NCI-H2227 (cell line): Measurements from ENCODE around the gene PAGR1.
A peak's percentile ranks its signal among the peaks of the same experiment; 100 is the strongest.
"Not testable (repeated sequence)": the region's sequence is repeated elsewhere in the genome, so short reads cannot be mapped to it uniquely, and the experiment has no call there.

Experiments
- DNase-seq: peaks from one replicate; lab custom pipeline; 2025; ENCODE audit not compliant: unreplicated experiment; lab: John Stamatoyannopoulos, UW

PAGR1 gene

DNA sequence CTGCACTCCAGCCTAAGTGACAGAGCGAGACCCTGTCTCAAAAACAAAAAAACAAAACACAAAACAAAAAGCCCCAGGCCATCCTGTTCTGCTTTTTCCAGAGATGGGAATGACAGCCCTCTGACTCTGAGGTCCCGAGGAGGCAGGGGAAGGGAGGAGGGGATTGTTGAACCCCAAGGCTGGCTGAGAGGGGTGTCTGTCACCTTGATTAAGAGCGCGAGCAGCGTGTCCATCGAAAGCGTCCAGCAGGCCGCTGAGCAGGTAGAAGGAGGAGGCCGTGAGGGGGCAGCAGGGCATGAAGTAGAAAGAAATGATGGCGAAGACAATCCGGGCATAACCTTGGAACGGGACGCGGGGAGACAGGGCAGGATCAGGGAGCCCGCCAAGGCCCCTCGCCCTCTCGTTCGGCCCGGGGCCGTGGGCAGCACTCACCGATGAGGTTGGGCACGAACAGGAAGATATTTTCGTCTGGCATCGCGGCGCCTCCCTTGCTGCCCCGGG is 46.5 kb downstream of the PAGR1 start:
- DNase-seq = no peak

DNA sequence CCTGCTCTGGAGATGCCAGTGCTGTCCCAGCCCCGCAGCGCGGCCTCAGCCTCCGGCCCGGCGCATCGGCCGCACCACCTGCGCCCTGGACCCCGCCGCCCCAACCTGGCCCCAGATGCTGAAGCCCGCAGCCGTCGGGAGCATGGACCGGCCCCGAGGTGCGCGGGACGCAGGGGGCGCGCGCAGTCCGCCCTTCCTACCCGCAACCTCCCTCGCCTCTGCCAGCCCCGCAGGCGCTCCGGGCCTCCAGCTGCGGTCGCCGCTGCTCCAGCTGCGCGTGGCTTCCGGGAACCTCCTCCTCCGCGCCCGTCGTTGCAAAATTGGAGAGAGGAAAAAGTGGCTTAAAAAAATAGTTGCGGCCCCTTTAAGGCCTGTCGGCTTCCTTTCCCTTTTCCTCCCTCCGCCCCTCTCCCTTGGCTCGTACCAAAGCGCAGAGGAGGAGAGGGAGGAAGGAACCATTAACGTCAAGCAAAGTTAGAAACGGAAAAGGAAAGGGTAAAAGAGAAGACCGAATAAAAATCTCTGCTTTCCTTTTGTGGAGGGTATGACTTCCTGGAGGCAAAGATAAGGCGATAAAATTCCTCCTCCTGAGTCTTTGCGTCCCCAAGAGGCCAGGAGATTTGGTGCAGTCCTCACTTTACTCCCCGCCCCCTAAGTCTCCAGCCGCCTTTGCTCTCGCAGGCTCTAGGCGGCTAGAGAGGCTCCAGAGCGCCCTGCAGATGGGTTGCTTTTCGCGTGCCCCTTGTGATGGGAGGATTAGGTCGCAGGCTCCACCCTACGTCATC is 47.1 kb downstream of the PAGR1 start, which contains the start of gene CDIPT:
Gene CDIPT, minus strand, starts transcription at position 343 of the 785 bp plus-strand sequence. CDS start 369 bp downstream, outside the sequence.
- peak; percentile 98 for DNase-seq

DNA sequence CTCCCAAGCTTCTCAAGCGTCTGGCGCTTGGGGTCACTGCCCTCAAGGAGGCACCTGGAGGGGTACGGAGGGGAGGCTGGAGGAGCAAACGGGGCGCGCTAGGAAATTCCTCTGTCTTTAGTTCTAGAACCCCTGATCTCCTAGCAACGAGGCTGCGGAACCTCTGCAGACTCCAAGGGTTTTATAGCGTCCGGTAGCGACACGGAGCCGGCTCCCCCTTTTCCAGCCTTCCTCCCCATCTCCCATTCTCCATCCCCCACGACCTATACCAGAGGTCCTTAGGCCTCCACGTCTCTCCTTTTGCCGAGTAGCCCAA is 47.7 kb downstream of the PAGR1 start:
- no peak for DNase-seq

DNA sequence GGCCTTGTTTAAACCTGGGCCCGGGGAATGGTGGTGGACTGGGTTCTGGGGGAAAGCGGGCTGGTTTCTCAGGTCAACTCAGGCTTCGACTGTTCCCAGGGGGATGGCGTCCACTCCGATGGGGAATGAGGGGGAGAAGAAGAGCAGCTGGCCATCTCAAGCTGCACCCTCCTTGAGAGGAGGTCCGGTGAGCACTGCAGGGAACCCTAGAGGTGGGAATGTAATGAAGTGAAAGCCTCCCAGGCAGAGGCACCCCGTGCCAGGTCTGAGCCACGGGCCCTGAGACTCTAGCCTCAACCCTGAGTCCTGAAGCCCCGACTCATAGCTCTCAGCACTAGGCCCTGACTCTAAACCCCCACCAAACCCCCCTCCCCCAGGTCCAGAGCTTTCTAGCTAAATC is 48.3 kb downstream of the PAGR1 start:
- no peak for DNase-seq

DNA sequence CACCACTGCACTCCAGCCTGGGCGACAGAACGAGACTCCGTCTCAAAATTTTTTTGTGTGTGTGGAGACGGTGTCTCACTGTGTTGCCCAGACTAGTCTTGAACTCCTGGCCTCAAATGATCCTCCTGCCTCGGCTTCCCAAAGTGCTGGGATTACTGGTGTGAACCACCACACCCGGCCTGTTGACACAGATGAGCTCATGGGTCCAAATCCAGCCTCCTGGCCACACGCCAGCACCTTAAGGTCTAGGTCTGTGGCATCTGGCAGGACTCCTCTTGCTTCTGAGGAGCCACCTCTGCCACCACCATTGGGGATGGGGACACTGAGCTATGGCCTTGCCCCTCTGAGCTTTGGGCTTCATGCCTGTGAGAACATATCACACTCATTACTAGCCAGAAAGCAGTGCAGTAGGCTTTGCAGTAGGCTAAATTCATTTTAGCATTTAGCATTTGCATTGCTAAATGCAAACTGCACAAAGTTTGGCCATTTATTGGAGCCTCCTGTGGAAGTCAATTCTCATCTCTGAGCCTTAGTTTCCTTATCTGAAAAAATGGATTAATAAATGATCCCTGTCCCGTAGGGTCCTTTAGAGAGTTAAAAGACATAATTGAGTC is 52.6 kb downstream of the PAGR1 start:
- DNase-seq = no peak

DNA sequence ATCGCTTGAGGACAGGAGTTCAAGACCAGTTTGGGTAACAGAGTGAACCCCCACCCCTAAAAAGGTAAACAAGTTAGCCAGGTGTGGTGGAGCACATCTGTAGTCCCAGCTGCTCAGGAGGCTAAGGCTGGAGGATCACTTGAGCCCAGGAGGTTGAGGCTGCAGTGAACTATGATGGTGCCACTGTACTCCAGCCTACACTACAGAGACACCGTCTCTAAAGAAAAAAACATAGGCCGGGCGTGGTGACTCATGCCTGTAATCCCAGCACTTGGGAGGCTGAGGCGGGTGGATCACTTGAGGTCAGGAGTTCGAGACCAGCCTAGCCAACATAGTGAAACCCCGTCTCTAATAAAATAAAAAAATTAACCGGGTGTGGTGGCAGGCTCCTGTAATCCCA is 53.1 kb downstream of the PAGR1 start:
- not testable (repeated sequence) for DNase-seq
